ENCODE data around the gene TSNAXIP1. TPM values are rescaled to one million over a fixed set of nuclear protein-coding genes. Genes with fewer than 3 reads are reported as not detected.

Gene TSNAXIP1
- total RNA-seq, 1 donor from 2014 or later: 1.8 TPM

GRCh38 chr16:67868290-67868689, 61.6 kb downstream of the TSNAXIP1 start:
- Mint-ChIP-seq H3K9me3 (ENCODE audit: low read depth) (no peaks in the 10 kb centered on the region), H3K4me3 (ENCODE audit: unreplicated experiment) (no peak overlapping the region)
- DNase-seq (ENCODE audit: low spot score): no peak

DNA sequence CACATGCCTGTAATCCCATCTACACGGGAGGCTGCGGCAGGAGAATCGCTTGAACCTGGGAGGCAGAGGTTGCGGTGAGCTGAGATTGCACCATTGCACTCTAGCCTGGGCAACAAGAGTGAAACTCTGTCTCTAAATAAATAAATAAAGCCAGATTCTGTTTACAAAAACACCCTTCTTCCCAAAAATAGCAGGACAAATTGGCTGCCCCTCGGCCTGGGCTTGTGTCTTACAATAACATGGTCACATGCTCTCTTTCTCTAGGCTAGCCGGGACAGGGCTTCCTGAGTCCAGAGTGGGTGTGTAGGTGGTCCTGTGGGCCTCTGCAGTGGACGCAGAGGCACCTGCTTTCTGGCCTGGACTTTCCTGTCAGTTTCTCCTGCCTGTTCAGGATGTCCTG, 63.0 kb downstream of the TSNAXIP1 start:
- peak overlapping the region; percentile 76 for H3K27ac Mint-ChIP-seq (ENCODE audit: unreplicated experiment)
- H3K4me3 Mint-ChIP-seq (ENCODE audit: unreplicated experiment): no peak overlapping the region
- peaks cover 19% of the 10 kb centered on the region for H3K36me3 Mint-ChIP-seq (ENCODE audit: low read depth)
- TF ChIP-seq CTCF (IDR thresholded peaks at IDR 0.05): no peak
- peaks cover 19% of the 10 kb centered on the region for H3K4me1 Mint-ChIP-seq (ENCODE audit: low read depth)
- DNase-seq (ENCODE audit: low spot score): no peak
- no peaks in the 10 kb centered on the region for H3K27me3 Mint-ChIP-seq (ENCODE audit: low read depth)
- no peaks in the 10 kb centered on the region for H3K9me3 Mint-ChIP-seq (ENCODE audit: low read depth)

More at GRCh38 chr16:67868290-67868689, 61.6 kb downstream of the TSNAXIP1 start:
- Mint-ChIP-seq H3K27me3 (ENCODE audit: low read depth) (no peaks in the 10 kb centered on the region), H3K36me3 (ENCODE audit: low read depth) (peaks cover 19% of the 10 kb centered on the region), H3K4me1 (ENCODE audit: low read depth) (peaks cover 18% of the 10 kb centered on the region), H3K27ac (ENCODE audit: unreplicated experiment) (peak overlapping the region; percentile 41)
- no peak for TF ChIP-seq CTCF (IDR thresholded peaks at IDR 0.05)

DNA sequence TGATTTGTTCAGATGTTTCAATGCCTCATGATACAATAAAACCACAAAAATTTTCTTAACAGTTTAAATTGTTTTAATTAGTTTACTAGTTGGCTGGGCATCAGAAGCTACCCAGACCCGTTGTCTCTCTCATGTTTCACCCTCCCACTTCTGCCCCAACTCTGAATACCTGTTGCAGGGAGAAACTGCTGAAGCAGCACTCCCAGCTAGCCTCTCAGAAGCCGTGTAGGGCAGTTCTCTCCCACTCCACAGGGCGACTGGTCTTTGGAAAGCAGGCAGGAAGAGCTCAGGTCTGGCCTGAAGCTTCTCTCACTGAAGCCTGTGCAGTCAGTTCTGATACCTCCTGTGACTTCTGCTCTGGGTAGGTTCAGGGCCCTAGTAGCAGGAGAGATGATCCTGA, 64.6 kb downstream of the TSNAXIP1 start:
- Mint-ChIP-seq H3K36me3 (ENCODE audit: low read depth) (peaks cover 16% of the 10 kb centered on the region), H3K4me1 (ENCODE audit: low read depth) (peaks cover 27% of the 10 kb centered on the region), H3K27me3 (ENCODE audit: low read depth) (no peaks in the 10 kb centered on the region), H3K27ac (ENCODE audit: unreplicated experiment) (no peak overlapping the region), H3K4me3 (ENCODE audit: unreplicated experiment) (no peak overlapping the region), H3K9me3 (ENCODE audit: low read depth) (no peaks in the 10 kb centered on the region)
- DNase-seq (ENCODE audit: low spot score): no peak
- no peak for TF ChIP-seq CTCF (IDR thresholded peaks at IDR 0.05)

GRCh38 chr16:67872131-67872630, 65.5 kb downstream of the TSNAXIP1 start:
- TF ChIP-seq CTCF (IDR thresholded peaks at IDR 0.05): no peak
- DNase-seq (ENCODE audit: low spot score): no peak
- Mint-ChIP-seq H3K27me3 (ENCODE audit: low read depth) (no peaks in the 10 kb centered on the region), H3K36me3 (ENCODE audit: low read depth) (peaks cover 21% of the 10 kb centered on the region), H3K4me1 (ENCODE audit: low read depth) (peaks cover 27% of the 10 kb centered on the region), H3K9me3 (ENCODE audit: low read depth) (no peaks in the 10 kb centered on the region), H3K27ac (ENCODE audit: unreplicated experiment) (peak overlapping the region; percentile 77), H3K4me3 (ENCODE audit: unreplicated experiment) (peak overlapping the region; percentile 87)

GRCh38 chr16:67872631-67873434, 66.1 kb downstream of the TSNAXIP1 start, which contains the start of gene EDC4:
EDC4 (plus strand) TSS chr16:67873052; CDS start chr16:67873262, 210 bp downstream.
- Mint-ChIP-seq H3K27me3 (ENCODE audit: low read depth) (no peaks in the 10 kb centered on the region), H3K27ac (ENCODE audit: unreplicated experiment) (peak within 1 kb of the TSS; percentile 94)
- TF ChIP-seq CTCF (IDR thresholded peaks at IDR 0.05): no peak

More at GRCh38 chr16:67872631-67873434, 66.1 kb downstream of the TSNAXIP1 start, which contains the start of gene EDC4:
- Mint-ChIP-seq H3K9me3 (ENCODE audit: low read depth) (no peaks in the 10 kb centered on the region), H3K4me1 (ENCODE audit: low read depth) (peaks cover 27% of the 10 kb centered on the region), H3K4me3 (ENCODE audit: unreplicated experiment) (peak within 1 kb of the TSS; percentile 87), H3K36me3 (ENCODE audit: low read depth) (peaks cover 24% of the 10 kb centered on the region)
- DNase-seq (ENCODE audit: low spot score): peak; percentile 93
